Measurements from ENCODE around the gene RAB31.

RAB31 gene

GRCh38 chr18:9907867-9908266, 199.8 kb downstream of the RAB31 start:
- H3K27ac ChIP-seq (ENCODE audit: low read depth, low read length, poor library complexity, severe bottlenecking) = no peak overlapping the region
- H4K20me1 ChIP-seq (ENCODE audit: insufficient read depth, low read length) = no peaks in the 10 kb centered on the region
- TF ChIP-seq EZH2 (IDR thresholded peaks at IDR 0.05; ENCODE audit: borderline replicate concordance, low read length) (no peak), CTCF (IDR thresholded peaks at IDR 0.05; ENCODE audit: low read length) (no peak)
- H2AFZ ChIP-seq (ENCODE audit: low read length) = no peak overlapping the region
- no peaks in the 10 kb centered on the region for H3K79me2 ChIP-seq (ENCODE audit: insufficient read depth, low read length)
- no peaks in the 10 kb centered on the region for H3K27me3 ChIP-seq (ENCODE audit: insufficient read depth, low read length)
- H3K4me2 ChIP-seq (ENCODE audit: low read length) = no peak overlapping the region
- no peaks in the 10 kb centered on the region for H3K9me2 ChIP-seq (ENCODE audit: low read depth, low read length)
- peaks cover under 1% of the 10 kb centered on the region for H3K4me1 ChIP-seq (ENCODE audit: insufficient read depth, low read length, severe bottlenecking)
- H3K36me3 ChIP-seq (ENCODE audit: insufficient read depth, low read length) = no peaks in the 10 kb centered on the region; the same call in 1 of the 2 replicates
- H3K4me3 ChIP-seq (ENCODE audit: low read depth, low read length, poor library complexity, severe bottlenecking) = no peak overlapping the region
- no peak overlapping the region for H3K9ac ChIP-seq (ENCODE audit: low read length)
- 0 out of 2 replicates have a peak, but pooled peaks cover 4% of the 10 kb centered on the region for H3K9me3 ChIP-seq (ENCODE audit: low read length)
- no peaks in the 10 kb centered on the region for H3F3A ChIP-seq (ENCODE audit: insufficient read depth, low read length)

- Histone ChIP-seq H3K36me3 (ENCODE audit: insufficient read depth, low read length) (no peaks in the 10 kb centered on the region; the same call in 1 of the 2 replicates), H3K79me2 (ENCODE audit: insufficient read depth, low read length) (peaks cover 3% of the 10 kb centered on the region), H3K27ac (ENCODE audit: low read depth, low read length, poor library complexity, severe bottlenecking) (no peak overlapping the region), H4K20me1 (ENCODE audit: insufficient read depth, low read length) (no peaks in the 10 kb centered on the region), H3K27me3 (ENCODE audit: insufficient read depth, low read length) (no peaks in the 10 kb centered on the region), H3K9me3 (ENCODE audit: low read length) (0 out of 2 replicates have a peak, but pooled peaks cover 4% of the 10 kb centered on the region), H3K9ac (ENCODE audit: low read length) (no peak overlapping the region), H3K4me1 (ENCODE audit: insufficient read depth, low read length, severe bottlenecking) (peaks cover 5% of the 10 kb centered on the region), H3F3A (ENCODE audit: insufficient read depth, low read length) (no peaks in the 10 kb centered on the region), H3K4me3 (ENCODE audit: low read depth, low read length, poor library complexity, severe bottlenecking) (no peak overlapping the region), H2AFZ (ENCODE audit: low read length) (no peak overlapping the region), H3K9me2 (ENCODE audit: low read depth, low read length) (no peaks in the 10 kb centered on the region), H3K4me2 (ENCODE audit: low read length) (no peak overlapping the region)
- TF ChIP-seq CTCF (IDR thresholded peaks at IDR 0.05; ENCODE audit: low read length) (no peak), EZH2 (IDR thresholded peaks at IDR 0.05; ENCODE audit: borderline replicate concordance, low read length) (no peak)
Observed at GRCh38 chr18:9910071-9910470, 202.0 kb downstream of the RAB31 start.

DNA sequence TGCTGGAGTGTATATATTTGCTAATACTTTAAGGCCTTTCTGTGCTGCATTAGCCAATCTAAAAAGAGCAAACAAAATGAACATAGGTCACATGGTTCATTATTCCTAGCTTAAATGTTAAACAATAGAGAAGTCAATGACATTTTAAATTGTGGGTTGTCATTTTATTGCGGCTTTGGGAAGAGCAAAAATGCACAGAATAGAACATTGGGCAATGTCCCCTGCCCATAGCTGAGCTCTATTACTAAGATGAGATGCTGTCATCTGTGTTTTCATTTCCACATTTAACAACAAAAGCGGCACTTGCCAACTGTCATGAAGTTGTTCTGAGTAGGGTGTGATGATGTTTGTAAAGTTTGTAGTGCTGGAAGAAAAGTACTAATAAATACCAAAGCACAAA, 202.6 kb downstream of the RAB31 start:
- Histone ChIP-seq H3K9me3 (ENCODE audit: low read length) (0 out of 2 replicates have a peak, but pooled peaks cover 4% of the 10 kb centered on the region), H3F3A (ENCODE audit: insufficient read depth, low read length) (no peaks in the 10 kb centered on the region), H3K4me3 (ENCODE audit: low read depth, low read length, poor library complexity, severe bottlenecking) (no peak overlapping the region), H3K79me2 (ENCODE audit: insufficient read depth, low read length) (peaks cover 9% of the 10 kb centered on the region), H3K4me1 (ENCODE audit: insufficient read depth, low read length, severe bottlenecking) (peaks cover 10% of the 10 kb centered on the region), H4K20me1 (ENCODE audit: insufficient read depth, low read length) (no peaks in the 10 kb centered on the region; the same call in 1 of the 2 replicates), H3K4me2 (ENCODE audit: low read length) (no peak overlapping the region), H3K36me3 (ENCODE audit: insufficient read depth, low read length) (no peaks in the 10 kb centered on the region; the same call in 1 of the 2 replicates), H3K27me3 (ENCODE audit: insufficient read depth, low read length) (no peaks in the 10 kb centered on the region), H3K27ac (ENCODE audit: low read depth, low read length, poor library complexity, severe bottlenecking) (no peak overlapping the region), H3K9me2 (ENCODE audit: low read depth, low read length) (no peaks in the 10 kb centered on the region), H3K9ac (ENCODE audit: low read length) (no peak overlapping the region), H2AFZ (ENCODE audit: low read length) (no peak overlapping the region)
- TF ChIP-seq EZH2 (IDR thresholded peaks at IDR 0.05; ENCODE audit: borderline replicate concordance, low read length) (no peak), CTCF (IDR thresholded peaks at IDR 0.05; ENCODE audit: low read length) (no peak)
